ENCODE data around the gene ELAVL2.

The ELAVL2 gene

DNA sequence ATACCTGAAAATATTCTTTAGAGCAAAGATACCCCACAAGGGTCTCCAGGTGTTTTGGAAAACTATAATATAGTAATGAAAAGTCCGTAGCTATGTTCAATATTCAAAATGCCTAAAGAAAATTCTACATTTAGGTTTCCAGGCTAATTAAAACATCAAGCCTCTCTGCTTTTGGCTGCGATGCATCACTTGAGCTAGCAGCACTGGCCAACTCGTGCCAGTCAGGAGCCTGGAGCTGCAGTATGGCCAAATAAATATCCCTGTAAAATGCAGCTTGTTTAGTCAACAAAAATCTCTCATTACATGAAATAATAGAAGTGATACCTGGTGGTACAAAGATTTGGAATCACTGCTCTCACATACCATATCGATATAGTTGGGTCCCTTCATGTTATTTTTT, 181.1 kb downstream of the ELAVL2 start:
- Histone ChIP-seq H3K27ac (ENCODE audit: low read length) (no peak overlapping the region), H3K9me3 (ENCODE audit: control insufficient read depth in 1 of 2, low read length in 2 of 2) (no peaks in the 10 kb centered on the region), H3K27me3 (ENCODE audit: low read depth, low read length) (no peaks in the 10 kb centered on the region), H3K4me1 (ENCODE audit: control insufficient read depth in 1 of 2, insufficient read depth in 2 of 2, low read length in 2 of 2) (no peaks in the 10 kb centered on the region), H3K36me3 (ENCODE audit: control insufficient read depth in 1 of 2, insufficient read depth in 2 of 2, low read length in 2 of 2) (no peaks in the 10 kb centered on the region), H3K4me3 (ENCODE audit: low read depth in 1 of 2, low read length in 2 of 2) (no peak overlapping the region)

DNA sequence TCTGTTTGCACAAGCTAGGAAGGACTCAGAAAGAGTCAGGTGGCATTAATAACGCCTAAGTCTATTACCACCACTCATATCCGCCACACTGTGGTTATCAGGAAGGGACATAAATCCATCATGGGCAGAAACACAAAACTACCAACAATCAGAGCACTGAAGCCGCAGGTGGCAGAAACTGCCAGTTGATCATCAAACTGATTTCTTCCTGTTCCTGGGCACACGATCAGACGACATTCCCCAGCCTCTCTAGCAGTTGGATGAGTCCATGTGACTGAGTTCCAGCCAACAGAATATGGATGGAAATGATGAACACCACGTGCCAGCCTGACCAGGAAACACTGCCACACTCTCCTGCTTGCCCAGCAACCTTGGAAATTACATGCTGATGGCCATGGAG, 181.7 kb downstream of the ELAVL2 start:
- Histone ChIP-seq H3K4me3 (ENCODE audit: low read depth in 1 of 2, low read length in 2 of 2) (no peak overlapping the region), H3K9me3 (ENCODE audit: control insufficient read depth in 1 of 2, low read length in 2 of 2) (no peaks in the 10 kb centered on the region), H3K27ac (ENCODE audit: low read length) (no peak overlapping the region), H3K36me3 (ENCODE audit: control insufficient read depth in 1 of 2, insufficient read depth in 2 of 2, low read length in 2 of 2) (no peaks in the 10 kb centered on the region), H3K27me3 (ENCODE audit: low read depth, low read length) (no peaks in the 10 kb centered on the region), H3K4me1 (ENCODE audit: control insufficient read depth in 1 of 2, insufficient read depth in 2 of 2, low read length in 2 of 2) (no peaks in the 10 kb centered on the region)

DNA sequence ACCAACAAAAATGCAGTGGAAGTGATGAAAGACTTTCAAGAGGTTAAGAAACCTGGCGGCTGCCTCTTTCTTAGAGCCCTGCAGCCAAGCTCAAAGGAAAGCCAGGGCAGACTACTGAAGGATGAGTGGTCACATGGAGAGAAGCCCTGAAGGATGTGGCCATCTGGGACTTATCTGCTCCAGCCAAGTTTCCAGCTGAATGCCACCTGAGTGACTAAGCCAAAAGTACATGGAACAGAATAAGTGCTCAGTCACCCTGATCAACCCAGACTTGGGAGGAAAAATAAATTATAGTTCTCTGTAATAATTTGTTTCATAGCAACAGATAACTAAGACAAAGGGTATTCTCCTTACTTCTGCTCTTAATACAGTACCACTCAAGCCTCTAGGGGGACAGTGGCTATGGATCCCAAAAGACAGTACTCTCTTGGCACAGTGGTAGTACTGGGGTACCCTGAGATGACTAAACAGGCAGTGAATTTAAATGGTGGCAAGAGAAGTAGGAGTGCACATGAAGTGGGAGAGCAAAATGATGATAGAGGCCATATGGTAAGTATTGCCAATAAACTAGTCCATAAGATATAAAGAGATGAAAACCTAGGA, 182.3 kb downstream of the ELAVL2 start:
- no peaks in the 10 kb centered on the region for H3K27me3 ChIP-seq (ENCODE audit: low read depth, low read length)
- no peaks in the 10 kb centered on the region for H3K9me3 ChIP-seq (ENCODE audit: control insufficient read depth in 1 of 2, low read length in 2 of 2)
- no peaks in the 10 kb centered on the region for H3K4me1 ChIP-seq (ENCODE audit: control insufficient read depth in 1 of 2, insufficient read depth in 2 of 2, low read length in 2 of 2)
- H3K4me3 ChIP-seq (ENCODE audit: low read depth in 1 of 2, low read length in 2 of 2) = no peak overlapping the region
- no peaks in the 10 kb centered on the region for H3K36me3 ChIP-seq (ENCODE audit: control insufficient read depth in 1 of 2, insufficient read depth in 2 of 2, low read length in 2 of 2)
- no peak overlapping the region for H3K27ac ChIP-seq (ENCODE audit: low read length)

Data from muscle layer of duodenum (tissue), 2 donors.